C4-2B (cell line): Measurements from ENCODE around the gene CBLIF.
"Not testable (repeated sequence)": the region's sequence is repeated elsewhere in the genome, so short reads cannot be mapped to it uniquely, and the experiment has no call there.

Experiments
- H3K27ac ChIP-seq: fragments of 450-650 bp; 2 replicates; pipeline ENCODE4 v1.5.1; 2017
- ZFX ChIP-seq: fragments of 450-650 bp; IDR thresholded peaks from 2 replicates; pipeline ENCODE4 v1.6.1; 2017
- TF ChIP-seq, protein P1 (sequence below): fragments of 450-650 bp; conservative IDR thresholded peaks from 2 replicates; pipeline ENCODE4 v1.5.1; 2017; ENCODE audit warnings: mild to moderate bottlenecking

The CBLIF gene

DNA sequence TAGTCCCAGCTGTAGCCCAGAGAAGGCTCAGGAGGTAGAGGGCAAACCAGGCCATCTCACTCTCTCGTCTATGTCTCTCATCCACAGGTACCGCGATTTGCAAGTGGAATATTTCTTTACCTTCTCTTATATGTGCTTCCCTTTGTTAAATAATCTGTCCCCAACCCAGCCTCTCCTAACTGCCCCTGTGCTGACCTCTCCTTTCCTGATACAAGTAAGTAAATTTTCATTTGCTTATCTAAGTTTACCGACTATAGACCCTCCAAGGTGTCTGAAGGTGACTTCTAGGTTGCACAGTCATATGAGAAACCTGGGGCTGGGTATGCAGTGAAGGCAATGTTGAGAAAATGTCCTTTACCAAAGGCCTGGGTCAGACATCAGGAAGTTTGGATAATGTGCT is at the start of gene CBLIF:
Gene CBLIF, minus strand, starts transcription at position 101 of the 400 bp plus-strand sequence. Its CDS starts 46 bp downstream, at position 55.
- H3K27ac ChIP-seq: no peak within 1 kb of the TSS
- no peak for TF ChIP-seq ZFX
- TF ChIP-seq, protein P1, sequence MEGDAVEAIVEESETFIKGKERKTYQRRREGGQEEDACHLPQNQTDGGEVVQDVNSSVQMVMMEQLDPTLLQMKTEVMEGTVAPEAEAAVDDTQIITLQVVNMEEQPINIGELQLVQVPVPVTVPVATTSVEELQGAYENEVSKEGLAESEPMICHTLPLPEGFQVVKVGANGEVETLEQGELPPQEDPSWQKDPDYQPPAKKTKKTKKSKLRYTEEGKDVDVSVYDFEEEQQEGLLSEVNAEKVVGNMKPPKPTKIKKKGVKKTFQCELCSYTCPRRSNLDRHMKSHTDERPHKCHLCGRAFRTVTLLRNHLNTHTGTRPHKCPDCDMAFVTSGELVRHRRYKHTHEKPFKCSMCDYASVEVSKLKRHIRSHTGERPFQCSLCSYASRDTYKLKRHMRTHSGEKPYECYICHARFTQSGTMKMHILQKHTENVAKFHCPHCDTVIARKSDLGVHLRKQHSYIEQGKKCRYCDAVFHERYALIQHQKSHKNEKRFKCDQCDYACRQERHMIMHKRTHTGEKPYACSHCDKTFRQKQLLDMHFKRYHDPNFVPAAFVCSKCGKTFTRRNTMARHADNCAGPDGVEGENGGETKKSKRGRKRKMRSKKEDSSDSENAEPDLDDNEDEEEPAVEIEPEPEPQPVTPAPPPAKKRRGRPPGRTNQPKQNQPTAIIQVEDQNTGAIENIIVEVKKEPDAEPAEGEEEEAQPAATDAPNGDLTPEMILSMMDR: no peak

DNA sequence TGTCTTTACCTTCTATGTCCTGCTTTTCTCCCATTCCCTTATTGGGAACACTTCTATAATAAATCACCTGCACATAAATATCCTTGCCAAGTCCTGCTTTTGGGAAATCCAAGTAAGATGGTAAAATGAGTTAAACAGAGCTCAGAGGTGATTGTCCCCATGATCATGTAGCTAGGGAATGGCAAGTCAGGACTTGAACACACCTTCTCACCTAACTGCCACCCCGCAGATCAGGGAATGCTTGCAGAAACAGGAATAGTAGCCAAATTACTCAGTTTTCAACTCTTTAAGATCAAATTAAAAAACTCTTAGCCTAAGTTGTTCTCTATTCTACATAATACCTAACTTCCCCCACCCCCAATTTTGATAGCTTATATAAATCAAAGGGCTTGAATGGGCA is 49.3 kb upstream of the CBLIF start:
- no peak for TF ChIP-seq ZFX
- TF ChIP-seq, protein P1: no peak

DNA sequence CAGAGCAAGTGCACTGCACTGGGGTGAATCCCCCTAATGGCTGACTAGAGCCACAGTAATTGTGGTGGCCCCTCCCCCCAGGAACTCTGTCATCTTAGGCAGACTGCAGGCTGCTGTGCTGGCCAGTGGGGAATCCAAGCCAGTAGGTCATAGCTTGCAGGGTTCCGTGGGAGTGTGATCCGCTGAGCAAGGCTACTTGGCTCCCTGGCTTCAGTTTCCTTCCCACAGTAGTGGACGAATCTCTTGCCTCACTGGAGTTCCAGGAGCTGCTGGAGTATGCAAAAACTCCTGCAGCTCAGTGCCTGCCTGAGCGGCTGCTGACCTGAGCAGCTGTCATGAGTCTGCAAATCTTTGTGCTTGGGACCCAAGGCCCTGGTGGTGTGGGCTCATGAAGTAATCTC is 46.5 kb upstream of the CBLIF start:
- TF ChIP-seq, protein P1: no peak
- TF ChIP-seq ZFX: no peak

More for the DNA sequence above, 49.3 kb upstream of the CBLIF start:
- H3K27ac ChIP-seq: no peak overlapping the region

DNA sequence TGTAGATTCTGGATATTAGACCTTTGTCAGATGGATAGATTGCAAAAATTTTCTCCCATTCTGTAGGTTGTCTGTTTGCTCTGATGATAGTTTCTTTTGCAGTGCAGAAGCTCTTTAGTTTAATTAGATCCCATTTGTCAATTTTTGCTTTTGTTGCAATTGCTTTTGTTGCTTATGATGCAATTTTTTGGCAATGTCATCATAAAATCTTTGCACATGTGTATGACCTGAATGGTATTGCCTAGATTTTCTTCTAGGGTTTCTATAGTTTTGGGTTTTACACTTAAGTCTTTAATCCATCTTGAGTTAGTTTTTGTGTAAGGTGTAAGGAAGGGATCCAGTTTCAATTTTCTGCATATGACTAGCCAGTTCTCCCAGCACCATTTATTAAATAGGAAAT is 41.9 kb upstream of the CBLIF start:
- H3K27ac ChIP-seq: not testable (repeated sequence)

More for the DNA sequence above, 46.5 kb upstream of the CBLIF start:
- H3K27ac ChIP-seq: no peak overlapping the region

DNA sequence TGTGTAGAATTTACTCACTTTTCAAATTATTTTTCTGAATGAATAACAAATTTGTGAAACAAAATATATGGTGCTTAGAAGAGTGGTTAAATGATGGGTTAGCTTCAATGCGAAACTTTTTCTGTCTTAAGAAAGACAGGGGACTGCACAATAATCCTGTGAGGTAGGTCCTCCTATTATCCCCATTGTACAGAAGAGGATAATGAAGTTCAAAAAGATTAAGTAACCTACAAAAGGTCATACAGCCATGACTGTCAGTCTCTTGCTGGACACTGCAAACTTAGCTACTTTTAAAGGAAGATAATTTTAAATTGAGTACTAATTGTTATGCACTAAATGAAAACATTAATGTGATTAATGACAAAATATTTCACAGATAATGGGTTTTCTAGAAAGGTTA is 38.3 kb upstream of the CBLIF start:
- H3K27ac ChIP-seq: no peak overlapping the region
- TF ChIP-seq, protein P1: no peak
- TF ChIP-seq ZFX: no peak

DNA sequence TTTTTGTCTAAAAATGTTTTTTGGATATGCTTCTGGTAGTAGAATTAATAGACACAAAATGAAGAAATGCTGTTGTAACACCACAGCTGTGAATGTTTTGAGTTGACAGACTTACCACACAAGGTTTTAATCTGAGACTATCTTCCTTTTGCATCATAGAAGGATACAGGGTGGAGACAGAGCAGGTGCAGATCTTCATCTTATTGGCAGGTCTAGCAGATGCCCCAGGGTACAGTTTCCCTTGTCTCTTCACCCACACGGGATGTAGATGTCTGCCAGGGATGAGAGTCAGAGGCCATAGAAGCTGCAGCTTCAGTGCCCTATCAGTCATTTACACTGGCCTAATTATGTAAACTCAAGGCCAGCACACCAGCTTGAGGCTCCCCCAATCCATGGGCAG is 34.3 kb upstream of the CBLIF start:
- TF ChIP-seq, protein P1: no peak
- no peak for TF ChIP-seq ZFX
- no peak overlapping the region for H3K27ac ChIP-seq

DNA sequence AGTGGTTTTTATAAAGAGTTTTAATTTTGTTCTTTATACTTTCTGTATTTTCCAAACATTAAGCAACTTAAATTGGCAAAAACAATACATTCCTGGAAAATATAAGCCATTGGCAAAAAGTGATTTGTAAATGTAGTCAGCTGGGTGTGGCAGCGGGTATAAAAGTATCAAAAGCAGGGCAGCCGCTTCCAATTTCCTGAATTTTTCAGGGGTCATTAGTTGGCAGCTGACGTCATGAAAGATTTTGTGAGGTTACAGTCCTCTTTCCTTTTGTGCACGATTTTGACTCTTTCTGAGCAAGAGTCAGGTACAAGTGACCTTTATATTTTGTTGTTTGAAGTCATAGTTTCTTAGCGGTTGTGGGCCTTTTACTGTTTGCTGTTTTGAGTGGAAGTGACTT is 33.3 kb upstream of the CBLIF start, which contains the start of gene OOSP3:
Gene OOSP3, plus strand, starts transcription at position 208 of the 400 bp plus-strand sequence. Its CDS starts 27 bp downstream, at position 235.
- TF ChIP-seq ZFX: no peak
- TF ChIP-seq, protein P1: no peak
- H3K27ac ChIP-seq: no peak within 1 kb of the TSS

DNA sequence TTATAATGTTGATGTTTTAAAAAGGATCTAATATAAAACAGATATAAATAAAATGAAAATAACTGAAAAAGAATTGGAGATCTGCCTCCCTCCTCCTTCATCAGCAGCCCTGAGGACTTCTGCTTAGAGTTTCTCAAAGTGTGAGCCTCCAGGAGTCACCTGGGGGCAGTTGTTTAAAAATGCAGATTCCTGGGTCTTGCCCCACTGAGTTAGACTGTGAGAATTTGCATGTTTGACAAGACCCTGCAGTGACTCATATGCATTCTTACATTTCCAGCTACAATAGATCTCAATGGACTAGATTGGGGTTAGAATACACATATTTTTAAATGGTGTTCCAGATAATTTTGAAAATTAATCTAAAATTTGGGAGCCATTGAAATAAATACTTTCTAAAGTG is 32.5 kb upstream of the CBLIF start:
- no peak for TF ChIP-seq ZFX
- TF ChIP-seq, protein P1: no peak
- H3K27ac ChIP-seq: no peak overlapping the region
